ENCODE results near the gene HERC4. TPM values are rescaled to one million over a fixed set of nuclear protein-coding genes. Genes with fewer than 3 reads are reported as not detected.

Gene HERC4
- total RNA-seq, 1 experiment from 2014 or later: 36.5 TPM

GRCh38 chr10:67943917-67944316 is 131.2 kb downstream of the HERC4 start:
- no peak for DNase-seq (ENCODE audit: low read depth, low spot score)
- ChIA-PET CTCF (no interaction called here), POLR2A (no interaction called here), RAD21 (ENCODE audit: low non-redundant PET in 1 of 2, low total read pairs in 2 of 2, uncharacterized antibody in 2 of 2, unreplicated experiment in 2 of 2) (no interaction called here)
- Histone ChIP-seq H3K4me3 (replicated peaks in 1 of 2; ENCODE audit: low read depth in 1 of 2, low read length in 2 of 2) (no peak overlapping the region), H2AFZ (ENCODE audit: low read depth, low read length, poor library complexity, severe bottlenecking) (no peak overlapping the region), H3K27ac (ENCODE audit: low read depth, low read length) (no peak overlapping the region), H4K20me1 (ENCODE audit: insufficient read depth) (no peaks in the 10 kb centered on the region), H3K9ac (ENCODE audit: low read length) (no peak overlapping the region), H3K36me3 (ENCODE audit: control insufficient read depth in 1 of 2, insufficient read depth in 2 of 2, low read length in 2 of 2) (peaks cover 0 to 2% of the 10 kb centered on the region in 2 experiments; a peak in 1 of 4 replicates), H3K79me2 (ENCODE audit: insufficient read depth, low read length) (no peaks in the 10 kb centered on the region), H3K4me1 (ENCODE audit: control insufficient read depth in 1 of 2, insufficient read depth in 2 of 2, low read length in 2 of 2) (no peaks in the 10 kb centered on the region), H3K9me3 (ENCODE audit: control insufficient read depth in 1 of 2, insufficient read depth in 1 of 2, low read depth in 1 of 2, low read length in 2 of 2) (no peaks in the 10 kb centered on the region), H3K4me2 (ENCODE audit: low read length) (no peak overlapping the region), H3K27me3 (ENCODE audit: insufficient read depth, low read length) (no peaks in the 10 kb centered on the region), H3K9me2 (ENCODE audit: insufficient read depth) (no peaks in the 10 kb centered on the region)
- no TSS peak for BruUV-seq (replicated peaks)
- no peak for ATAC-seq
- intact Hi-C loops (cut with micrococcal nuclease): no loop called here
- TF ChIP-seq EGR1 (IDR thresholded peaks at IDR 0.05; ENCODE audit: low read depth) (no peak), ZBTB33 (IDR thresholded peaks at IDR 0.05; ENCODE audit: extremely low read depth, insufficient replicate concordance, low read length) (no peak), EZH2 (IDR thresholded peaks at IDR 0.05) (no peak), POLR2AphosphoS5 (IDR thresholded peaks at IDR 0.05; ENCODE audit: low read depth, low read length) (no peak), SP1 (IDR thresholded peaks at IDR 0.05; ENCODE audit: low read depth) (no peak), ELF1 (IDR thresholded peaks at IDR 0.05; ENCODE audit: borderline replicate concordance, low read depth) (no peak)

- H3K4me1 ChIP-seq (ENCODE audit: control insufficient read depth in 1 of 2, insufficient read depth in 2 of 2, low read length in 2 of 2): no peaks in the 10 kb centered on the region
- H3K4me3 ChIP-seq (replicated peaks in 1 of 2; ENCODE audit: low read depth in 1 of 2, low read length in 2 of 2): no peak overlapping the region
- no peak overlapping the region for H3K27ac ChIP-seq (ENCODE audit: low read depth, low read length)
- H3K27me3 ChIP-seq (ENCODE audit: insufficient read depth, low read length): no peaks in the 10 kb centered on the region
- ChIA-PET CTCF (no interaction called here), RAD21 (ENCODE audit: low non-redundant PET in 1 of 2, low total read pairs in 2 of 2, uncharacterized antibody in 2 of 2, unreplicated experiment in 2 of 2) (no interaction called here), POLR2A (no interaction called here)
- no peaks in the 10 kb centered on the region for H3K9me3 ChIP-seq (ENCODE audit: control insufficient read depth in 1 of 2, insufficient read depth in 1 of 2, low read depth in 1 of 2, low read length in 2 of 2)
- no peaks in the 10 kb centered on the region for H4K20me1 ChIP-seq (ENCODE audit: insufficient read depth)
- DNase-seq (ENCODE audit: low read depth, low spot score): no peak
- no TSS peak for BruUV-seq (replicated peaks)
- H3K9me2 ChIP-seq (ENCODE audit: insufficient read depth): no peaks in the 10 kb centered on the region
- TF ChIP-seq EZH2phosphoT487 (IDR thresholded peaks at IDR 0.05; ENCODE audit: borderline replicate concordance) (no peak), POLR2AphosphoS5 (IDR thresholded peaks at IDR 0.05; ENCODE audit: low read depth, low read length) (no peak), RAD21 (IDR thresholded peaks at IDR 0.05; ENCODE audit: low read depth) (no peak), EGR1 (IDR thresholded peaks at IDR 0.05; ENCODE audit: low read depth) (no peak)
- TF ChIP-seq, protein P1, sequence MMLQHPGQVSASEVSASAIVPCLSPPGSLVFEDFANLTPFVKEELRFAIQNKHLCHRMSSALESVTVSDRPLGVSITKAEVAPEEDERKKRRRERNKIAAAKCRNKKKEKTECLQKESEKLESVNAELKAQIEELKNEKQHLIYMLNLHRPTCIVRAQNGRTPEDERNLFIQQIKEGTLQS (IDR thresholded peaks at IDR 0.05): no peak
- H3K36me3 ChIP-seq (ENCODE audit: control insufficient read depth in 1 of 2, insufficient read depth in 2 of 2, low read length in 2 of 2): peaks cover 0 to 13% of the 10 kb centered on the region in 2 experiments; a peak in 3 of 4 replicates
- H3K9ac ChIP-seq (ENCODE audit: low read length): no peak overlapping the region
- no peaks in the 10 kb centered on the region for H3K79me2 ChIP-seq (ENCODE audit: insufficient read depth, low read length)
- no peak overlapping the region for H2AFZ ChIP-seq (ENCODE audit: low read depth, low read length, poor library complexity, severe bottlenecking)
- ATAC-seq: no peak
- intact Hi-C loops (cut with micrococcal nuclease): no loop called here
- no peak overlapping the region for H3K4me2 ChIP-seq (ENCODE audit: low read length)
Measured at GRCh38 chr10:67936416-67936815, 138.7 kb downstream of the HERC4 start.
